IPS DF 19.7 (cell line): ENCODE results near the gene SLC17A2.

Source experiments
- DNase-seq: peaks from one replicate; pipeline ENCODE4 v3.0.0-alpha.2; 2013; ENCODE audit warnings: low read depth, low spot score

The SLC17A2 gene

DNA sequence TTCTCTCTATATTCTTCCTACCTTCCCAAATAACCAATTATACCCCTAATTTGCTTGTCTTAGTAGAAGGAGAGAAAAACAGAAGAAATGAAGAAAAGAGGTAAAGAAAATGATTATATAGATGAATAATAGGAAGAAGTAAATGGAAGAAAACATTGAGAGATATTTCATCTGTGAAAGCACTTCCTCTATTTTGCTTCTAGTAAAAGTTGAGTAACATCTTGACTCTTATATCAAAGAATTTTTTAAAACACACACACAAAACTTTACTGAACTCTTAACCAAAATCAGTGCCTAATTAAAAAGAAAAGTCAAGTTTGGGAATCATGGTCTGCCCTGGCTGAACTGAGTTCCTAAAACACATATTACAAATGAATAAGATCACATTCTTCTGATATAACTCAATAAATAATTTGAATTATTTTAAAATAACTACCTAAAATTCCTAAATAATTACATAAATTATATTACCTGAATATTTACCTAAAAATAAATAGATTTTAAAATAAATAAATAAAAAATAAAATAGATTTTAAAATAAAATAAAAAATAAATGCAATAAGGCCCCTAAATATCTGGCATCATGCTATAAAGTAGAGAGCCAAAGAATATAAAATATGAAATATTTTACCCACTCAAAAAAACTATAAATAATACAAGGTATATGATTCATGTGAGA lies 8.8 kb downstream of the SLC17A2 start:
- no peak for DNase-seq

DNA sequence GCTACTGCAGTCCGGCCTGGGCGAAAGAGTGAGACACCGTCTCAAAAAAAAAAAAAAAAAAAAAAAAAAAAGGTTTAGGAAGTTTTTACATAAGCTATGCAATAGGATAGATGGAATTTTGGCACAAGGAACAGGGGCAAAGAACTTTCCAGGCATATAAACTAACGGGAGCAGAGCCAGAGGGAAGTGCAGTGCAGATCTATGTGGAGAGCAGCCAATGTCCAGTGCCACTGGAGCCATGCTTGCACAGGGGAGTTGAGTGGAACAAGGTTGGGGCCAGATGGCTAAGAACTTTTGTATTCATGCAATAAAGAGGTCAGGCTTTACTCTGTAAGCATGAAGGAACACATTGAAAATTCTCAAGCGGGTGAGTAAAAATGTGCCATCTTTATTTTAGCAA lies 10.8 kb downstream of the SLC17A2 start:
- no peak for DNase-seq

DNA sequence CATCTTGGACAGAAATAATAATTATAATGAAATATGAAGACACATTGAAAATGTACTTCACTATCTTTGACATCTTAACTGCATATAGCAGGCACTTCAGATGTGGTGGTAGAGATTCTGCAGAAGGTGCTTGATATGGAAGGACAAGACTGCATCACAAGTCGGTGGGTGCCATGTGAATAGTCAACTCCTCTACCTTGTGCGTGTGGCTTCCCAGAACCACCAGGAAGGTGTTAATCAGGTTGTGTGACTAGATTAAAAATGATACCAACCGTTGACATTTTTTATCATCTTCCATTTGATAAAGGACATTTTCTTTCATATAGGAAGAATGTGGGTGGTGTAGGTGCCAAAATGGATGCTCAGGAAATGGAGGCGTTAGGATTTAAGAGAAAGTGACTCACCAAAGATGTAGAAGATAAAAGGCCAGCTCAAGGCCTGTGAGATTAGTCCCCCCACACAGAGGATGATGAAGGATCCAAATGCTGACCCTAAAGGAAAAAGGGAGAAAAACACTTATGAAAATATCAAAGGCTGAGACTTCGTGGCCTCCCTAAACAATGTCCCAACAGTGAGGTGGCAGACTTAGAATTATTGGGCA lies 12.3 kb downstream of the SLC17A2 start:
- DNase-seq = no peak

DNA sequence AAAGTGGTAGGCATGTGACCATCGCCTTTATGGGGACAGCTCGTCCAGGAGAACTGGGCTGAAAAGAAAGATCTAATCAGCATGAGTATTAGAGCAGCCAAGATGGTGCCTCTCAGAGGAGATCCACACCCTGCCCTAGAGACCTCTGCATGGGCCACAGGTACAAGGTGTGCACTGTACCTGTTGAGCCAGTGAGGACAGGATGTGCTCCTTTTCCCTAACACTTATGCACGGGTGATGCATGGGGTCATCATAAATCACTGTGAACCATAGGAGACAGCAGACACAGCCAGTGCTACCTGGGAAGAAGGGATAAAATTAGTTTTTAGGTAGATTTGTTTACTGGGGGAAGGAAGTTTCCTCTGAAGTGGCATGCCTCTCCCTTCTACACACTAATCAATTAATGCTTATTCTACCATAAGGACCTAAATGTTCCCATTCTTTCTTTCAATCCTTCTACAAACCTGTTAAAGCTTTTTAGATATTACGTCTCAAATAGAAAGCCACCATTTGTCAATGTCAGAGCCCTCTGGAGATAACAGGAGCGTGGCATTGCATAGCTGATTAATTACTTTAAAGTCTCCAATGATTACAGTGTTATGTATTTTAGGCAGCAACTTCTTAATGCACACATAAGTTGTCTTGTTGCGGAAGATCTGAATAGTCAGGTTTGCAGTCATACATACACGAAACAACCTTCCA lies 13.6 kb downstream of the SLC17A2 start:
- DNase-seq = no peak

DNA sequence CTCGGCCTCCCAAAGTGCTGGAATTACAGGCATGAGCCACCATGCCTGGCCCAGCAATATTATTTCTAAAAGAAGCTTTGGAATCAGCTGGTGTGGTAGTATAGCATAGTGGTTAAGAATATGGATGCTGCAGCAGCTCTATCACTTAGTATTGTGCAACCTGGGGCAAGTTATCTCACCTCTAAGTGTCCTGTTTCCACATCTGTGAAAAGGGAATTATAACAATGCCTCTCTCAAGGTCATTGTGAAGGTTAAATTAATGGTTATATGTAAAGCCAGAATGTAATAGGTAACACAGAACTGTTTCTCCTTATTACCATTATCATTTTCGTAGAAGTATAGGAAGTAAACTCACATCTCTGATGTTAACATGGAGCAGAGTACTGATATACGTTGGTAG lies 14.2 kb downstream of the SLC17A2 start:
- no peak for DNase-seq

DNA sequence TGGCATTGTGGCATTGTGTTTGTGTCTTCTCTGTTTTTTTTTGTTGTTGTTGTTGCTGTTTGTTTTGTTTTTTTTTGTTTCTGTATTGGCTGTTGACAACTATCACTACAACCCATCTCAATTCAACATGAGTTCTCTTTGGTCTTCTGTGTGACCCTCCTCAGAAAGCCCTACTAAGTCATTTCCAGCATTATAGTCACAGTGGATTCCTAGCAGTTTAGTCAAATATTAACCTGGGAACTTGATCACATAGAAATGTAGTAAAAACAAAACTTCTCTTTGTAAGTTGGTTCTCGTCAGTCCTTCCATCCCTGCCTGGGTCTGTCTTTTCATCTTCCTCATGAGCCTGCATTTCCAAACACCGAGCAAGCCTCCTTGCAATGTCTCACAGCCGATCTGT lies 16.8 kb downstream of the SLC17A2 start:
- DNase-seq = no peak

DNA sequence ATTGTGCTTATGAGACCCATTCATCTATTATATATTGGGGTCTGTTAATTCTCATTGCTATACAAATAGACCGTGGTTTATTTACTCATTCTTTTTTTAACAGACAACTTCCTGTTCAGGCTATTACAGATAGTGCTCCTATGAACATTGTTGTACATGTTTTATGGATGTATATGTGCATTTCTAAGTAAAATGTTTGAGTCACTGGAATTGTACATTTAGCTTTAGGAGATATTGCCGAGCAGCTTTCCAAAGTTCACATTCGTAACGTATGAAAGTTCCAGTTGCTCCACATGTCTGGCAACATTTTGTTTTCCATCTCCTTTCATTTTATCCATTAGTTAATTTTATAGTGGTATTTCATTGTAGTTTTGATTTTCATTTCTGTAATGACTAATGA lies 19.1 kb downstream of the SLC17A2 start:
- DNase-seq = no peak

DNA sequence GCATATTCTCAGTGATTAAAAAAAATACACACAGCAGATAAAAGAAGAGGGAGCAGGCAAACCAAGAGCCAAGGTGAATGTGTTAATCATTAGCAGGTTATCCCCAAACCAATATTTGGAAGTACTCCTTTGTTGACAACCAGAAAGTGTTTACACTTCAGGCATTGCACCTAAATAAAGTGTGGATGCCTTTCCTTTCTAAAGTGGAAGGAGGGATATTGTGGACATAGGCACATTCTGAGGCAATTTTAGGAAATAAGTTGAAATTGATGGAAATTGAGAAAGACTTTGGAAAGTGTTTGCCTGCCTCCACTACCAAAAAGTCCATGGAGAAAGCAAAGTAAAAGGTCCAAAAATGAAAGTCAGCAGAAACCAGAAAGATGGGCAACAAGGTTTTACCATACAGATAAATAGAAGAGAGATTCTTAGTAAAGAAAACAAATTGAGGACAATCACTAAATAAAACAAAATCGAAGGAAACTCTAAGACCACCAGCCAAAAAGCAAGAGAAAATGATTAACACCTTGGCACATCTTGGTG lies 22.9 kb downstream of the SLC17A2 start:
- no peak for DNase-seq

DNA sequence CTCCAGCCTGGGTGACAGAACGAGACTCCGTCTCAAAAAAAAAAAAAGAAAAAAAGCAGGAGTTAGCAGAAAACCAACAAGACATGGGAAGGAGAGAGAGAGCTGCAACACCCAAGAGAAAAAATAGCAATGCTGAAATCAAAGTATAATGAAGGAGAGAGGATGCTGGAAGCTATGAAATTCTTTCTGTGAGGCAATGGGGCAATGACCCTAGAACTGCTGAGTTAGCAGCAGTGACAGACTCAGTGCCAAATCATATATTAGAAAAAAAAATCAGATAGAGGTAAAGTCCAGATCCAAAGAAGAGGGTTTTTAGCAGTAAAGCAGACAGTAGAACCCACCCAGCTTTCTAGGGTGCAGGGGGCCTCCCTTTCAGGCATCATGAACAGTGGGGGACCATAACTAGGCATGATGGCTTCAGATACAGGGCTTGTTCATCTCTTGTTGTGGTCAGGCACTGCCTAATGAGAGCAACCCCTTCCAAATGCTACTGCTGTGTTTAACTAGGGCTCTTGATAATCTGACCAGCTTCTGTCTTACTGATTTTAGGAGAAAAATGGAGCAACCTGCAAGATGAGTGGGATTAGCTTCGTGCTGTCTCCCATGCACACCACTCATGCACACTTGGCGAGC lies 26.9 kb downstream of the SLC17A2 start:
- no peak for DNase-seq

DNA sequence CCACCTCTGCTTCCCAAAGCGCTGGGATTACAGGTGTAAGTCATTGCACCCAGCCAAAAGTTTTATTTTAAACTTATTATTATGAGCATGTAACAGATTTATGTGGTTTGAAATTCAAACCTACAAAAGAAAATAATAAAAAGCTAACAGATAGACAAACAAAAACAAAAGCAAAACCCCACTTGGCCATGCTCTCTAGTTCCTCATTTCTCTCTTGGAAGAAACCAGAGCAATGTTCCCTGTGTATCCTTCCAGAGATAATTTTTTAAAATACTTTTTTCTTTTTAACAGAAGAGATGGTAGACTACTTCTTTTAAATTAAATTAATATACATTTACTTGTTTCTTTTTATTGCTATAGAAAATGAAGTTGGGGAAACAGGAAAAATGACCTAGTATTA lies 28.4 kb downstream of the SLC17A2 start:
- no peak for DNase-seq

DNA sequence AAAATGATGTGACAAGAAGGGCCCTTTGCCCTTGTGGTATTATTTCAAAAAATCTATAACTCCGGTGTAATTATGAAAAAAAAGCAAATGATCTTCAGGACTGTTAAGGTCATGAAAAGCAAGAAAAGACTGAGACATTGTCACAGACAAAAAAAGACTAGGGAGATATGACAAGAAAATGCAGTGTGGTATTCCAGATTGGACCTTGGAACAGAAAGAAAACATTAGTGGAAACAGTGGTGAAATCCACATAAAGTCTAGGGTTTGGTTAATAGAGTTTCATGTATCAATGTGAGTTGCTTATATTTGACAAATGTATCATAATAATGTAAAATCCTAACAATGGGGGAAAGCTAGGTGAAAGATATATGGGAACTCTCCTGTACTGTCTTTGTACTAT lies 29.6 kb downstream of the SLC17A2 start:
- no peak for DNase-seq

DNA sequence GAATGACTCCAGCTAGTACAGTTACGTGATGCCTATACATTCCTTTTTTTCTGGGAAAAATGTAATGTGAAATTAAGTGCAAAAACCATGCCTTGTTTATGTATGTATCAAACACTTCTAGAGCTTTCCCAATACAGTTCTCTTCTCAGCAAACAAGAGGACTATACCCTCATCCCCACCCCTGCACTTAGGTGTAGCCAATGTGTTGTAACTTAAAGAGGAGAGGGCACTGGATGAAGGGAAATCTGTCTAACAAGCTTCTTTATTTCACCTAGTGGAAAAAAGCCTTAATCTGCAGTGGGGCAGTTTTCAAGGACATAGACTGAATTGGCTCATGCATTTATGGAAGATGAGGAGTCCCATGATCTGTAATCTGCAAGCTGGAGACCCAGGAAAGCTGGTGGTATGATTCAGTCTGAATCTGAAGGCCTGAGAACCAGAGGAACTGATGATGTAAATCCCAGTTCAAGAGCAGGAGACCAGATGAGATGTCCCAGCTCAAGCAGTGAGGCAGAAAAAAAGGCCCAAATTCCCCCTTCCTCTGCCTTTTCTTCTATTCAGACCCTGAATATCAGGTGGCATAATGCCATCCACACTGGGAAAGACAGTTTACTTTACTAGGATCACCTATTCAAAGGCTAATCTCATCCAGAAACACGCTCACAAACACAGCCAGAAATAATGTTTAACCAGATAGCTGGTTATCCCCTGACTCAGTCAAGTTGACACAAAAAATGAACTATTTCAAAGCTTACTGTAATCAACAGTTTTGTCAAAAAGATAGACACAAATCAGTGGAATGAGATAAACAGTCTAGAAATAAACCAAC lies 30.7 kb downstream of the SLC17A2 start:
- no peak for DNase-seq

DNA sequence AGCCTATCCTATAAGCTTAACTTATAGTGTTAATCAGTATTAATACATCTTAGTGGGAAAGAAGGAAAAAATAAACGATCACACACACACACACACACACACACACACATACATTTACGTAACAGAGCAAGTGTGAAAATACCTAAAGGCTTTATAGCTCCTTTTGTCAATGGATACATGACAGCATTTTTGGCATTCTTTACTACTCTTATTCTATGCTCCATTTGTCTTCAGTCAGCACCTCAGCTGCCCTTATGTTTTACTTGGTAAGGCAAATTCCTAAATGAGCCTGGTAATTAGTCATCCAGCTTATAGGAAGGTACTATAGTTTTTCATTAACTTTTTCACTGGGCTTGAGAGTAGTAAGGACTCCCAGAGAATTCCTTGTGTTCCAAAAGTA lies 31.4 kb downstream of the SLC17A2 start:
- peak; percentile 45 for DNase-seq

DNA sequence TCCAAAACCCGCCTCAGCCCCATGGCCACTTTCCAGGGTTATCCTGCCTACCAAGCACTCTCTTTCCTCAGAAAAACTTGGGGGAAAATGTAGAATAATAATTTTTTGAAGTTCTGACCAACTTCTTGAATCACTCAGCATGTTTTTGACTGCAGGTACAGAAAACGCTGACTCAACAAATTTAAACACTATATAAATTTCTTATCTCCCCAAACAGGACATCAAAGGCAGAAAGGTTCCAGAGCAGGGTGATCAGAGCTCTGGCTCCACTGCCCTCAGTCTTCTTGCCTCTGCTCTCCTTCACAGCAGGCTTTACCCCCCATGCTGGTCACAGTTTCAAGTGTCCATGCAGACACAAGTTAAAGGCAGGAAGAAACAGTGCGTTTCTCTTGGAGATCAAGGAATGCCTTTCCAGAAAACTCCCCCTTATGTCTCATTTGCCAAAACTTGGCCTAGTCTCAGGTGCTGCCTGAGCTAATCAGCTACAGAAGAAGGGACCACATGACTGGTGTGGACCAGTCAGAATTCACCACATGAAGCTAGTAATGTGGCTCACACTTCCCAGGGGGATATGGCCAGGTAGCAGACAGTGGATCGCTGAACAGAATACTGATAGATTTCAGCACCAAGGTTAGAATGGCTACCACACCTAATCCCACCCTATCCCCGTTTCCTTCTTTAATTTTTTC lies 32.1 kb downstream of the SLC17A2 start:
- no peak for DNase-seq

DNA sequence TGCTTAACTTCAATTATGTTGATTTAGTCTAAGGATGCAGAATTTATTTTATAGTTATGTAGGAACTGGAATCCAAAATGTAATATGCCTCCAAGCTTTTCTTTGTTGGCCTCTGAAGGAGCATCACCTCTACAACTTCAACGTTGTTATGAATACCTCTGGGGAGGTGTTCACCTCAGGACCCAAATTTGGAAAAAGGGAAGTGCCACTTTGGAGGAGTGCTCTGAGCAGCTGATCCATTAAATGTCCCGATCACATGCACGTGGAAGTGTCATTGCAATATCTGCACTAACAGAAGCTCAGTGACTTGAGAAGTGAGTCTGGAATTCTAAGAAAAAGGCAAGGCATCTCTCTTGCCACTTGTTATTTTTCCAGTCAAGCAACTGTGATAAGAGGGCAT lies 34.2 kb downstream of the SLC17A2 start:
- DNase-seq = no peak

DNA sequence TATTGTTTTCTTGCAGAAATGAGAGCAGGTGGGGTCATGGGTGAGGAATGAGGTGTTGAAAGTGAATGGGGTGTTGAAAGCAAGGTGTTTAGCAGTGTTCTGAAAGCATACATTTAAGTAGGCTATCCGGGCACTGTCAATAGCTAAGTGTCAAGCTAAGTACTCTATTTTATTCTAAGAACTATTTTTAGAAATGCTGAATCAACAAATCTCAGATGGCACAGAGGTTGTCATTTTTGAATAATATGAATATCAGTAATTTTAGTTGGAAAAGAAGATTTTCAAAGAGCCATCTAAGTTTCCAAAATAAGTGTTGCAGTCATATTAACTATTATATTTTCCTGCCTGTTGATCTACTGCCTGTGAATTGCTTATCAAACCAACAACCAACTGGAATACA lies 34.7 kb downstream of the SLC17A2 start:
- no peak for DNase-seq

DNA sequence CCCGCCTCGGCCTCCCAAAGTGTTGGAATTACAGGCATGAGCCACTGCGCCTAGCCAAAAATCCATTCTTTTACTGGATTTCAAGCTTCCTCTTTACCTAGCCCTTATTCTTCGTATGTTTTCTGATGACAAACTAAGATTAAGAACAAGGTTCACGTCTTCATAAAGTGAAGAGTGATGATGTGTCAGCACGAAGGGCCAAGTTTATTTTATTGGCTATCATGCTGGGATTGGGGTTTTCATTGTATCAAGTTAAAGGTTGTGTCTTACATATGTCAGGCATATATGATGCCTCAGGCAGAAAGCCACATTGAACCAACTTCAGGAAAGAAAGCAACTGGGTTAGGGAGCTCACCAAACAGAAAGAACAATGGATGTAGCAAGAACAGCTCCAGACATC lies 36.7 kb downstream of the SLC17A2 start:
- DNase-seq = no peak

DNA sequence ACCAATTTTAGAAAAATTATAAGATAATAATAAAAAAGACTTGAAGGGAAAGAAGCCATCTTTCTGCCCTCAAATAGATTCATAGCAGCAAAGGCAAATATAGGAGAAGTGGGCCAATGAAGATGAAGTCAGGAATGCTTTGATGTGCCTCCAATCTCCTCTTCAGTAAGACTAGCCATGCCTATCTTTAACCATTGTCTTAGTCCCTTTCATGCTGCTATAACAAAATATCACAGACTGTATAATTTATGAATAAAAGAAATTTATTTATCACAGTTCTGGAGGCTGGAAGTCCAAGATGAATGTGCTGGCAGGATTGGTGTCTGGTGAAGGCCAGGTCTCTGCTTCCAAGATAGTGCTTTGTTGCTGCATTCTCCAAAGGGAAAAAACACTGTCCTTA lies 37.6 kb downstream of the SLC17A2 start:
- no peak for DNase-seq

DNA sequence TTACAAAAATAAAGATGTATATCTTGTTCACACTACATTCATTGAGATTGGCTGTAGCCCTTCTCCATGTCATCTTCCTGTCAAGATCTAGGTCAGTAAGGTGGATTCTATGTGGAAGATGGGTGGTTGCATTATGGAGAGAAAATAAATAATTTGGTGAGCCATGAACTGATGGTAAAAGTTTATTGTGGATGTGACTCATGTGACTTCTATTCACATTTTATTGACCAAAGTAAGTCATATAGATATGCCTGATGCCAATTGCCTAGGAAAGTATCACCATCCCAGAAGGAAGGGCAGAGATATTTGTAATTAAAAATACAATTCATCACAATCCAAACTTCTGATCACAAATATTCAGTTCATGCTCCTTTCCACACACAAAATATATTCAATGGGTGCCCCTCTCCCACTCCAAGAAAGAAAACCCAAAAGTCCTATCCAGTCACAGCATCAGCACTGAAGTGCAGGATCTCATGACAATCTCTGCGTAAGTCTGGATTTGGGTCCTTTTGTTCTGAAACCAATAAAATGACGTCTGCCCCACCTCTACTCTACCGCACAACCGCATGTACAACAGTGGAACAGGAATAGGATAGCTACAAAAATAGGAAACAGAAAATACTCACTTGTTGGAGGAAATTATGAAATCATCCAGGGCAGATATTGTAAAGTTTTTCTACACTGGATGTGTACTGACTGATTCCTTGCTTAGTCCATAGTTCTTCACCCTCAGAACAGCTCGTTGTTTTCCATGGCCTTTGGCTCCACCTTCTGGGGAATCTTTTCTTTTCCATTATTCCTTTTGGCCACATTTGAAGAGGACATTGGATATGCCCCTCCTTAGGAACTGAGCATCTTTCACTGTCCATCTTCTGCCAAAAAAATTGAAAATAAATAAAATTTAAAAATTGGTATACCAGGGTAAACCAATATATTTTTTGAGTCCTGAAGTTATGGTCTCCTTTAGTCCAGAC lies 40.3 kb downstream of the SLC17A2 start:
- DNase-seq = no peak

DNA sequence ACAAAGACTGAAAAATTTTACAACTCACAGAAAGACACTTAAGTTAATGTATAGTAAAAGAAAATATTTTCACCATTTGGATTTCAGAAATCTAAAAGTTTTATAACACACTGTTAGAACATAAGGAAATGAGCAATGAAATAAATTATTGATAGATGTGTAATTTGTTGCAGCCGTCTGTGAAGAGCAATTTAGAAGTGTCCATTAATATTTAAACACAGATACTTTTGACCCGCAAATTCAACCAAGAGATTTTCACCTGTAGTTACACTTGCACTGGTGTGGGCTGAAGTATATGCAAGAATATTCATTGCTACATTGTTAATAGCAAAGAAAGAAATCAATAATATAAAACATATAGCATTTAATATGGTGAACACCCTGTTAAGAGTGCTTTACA lies 41.9 kb downstream of the SLC17A2 start:
- DNase-seq = no peak
